IMR-90 (cell line): Measurements from ENCODE around the gene PLXNA4.

Source experiments
- BHLHE40 ChIP-seq: fragments of 150-350 bp; IDR thresholded peaks from 2 replicates; pipeline ENCODE4 v1.6.1; 2016; ENCODE audit warnings: mild to moderate bottlenecking, low read depth, low read length
- CEBPB ChIP-seq: IDR thresholded peaks from 2 replicates; pipeline ENCODE4 v1.6.1; 2012; ENCODE audit warnings: low read depth, low read length, improper control_type of control experiment
- FOS ChIP-seq: fragments of 150-350 bp; IDR thresholded peaks from 2 replicates; pipeline ENCODE4 v1.6.1; 2016; ENCODE audit warnings: low read depth, low read length
- MAFK ChIP-seq: IDR thresholded peaks from 2 replicates; pipeline ENCODE4 v1.6.1; 2012; ENCODE audit warnings: low read depth, low read length, improper control_type of control experiment
- MXI1 ChIP-seq: IDR thresholded peaks from 2 replicates; pipeline ENCODE4 v1.6.1; 2012; ENCODE audit warnings: low read depth, mild to moderate bottlenecking, low read length, moderate library complexity, borderline replicate concordance
- NFE2L2 ChIP-seq: fragments of 150-350 bp; IDR thresholded peaks from 2 replicates; pipeline ENCODE4 v1.6.1; 2016; ENCODE audit warnings: low read depth, mild to moderate bottlenecking, low read length
- POLR2A ChIP-seq: IDR thresholded peaks from 2 replicates; pipeline ENCODE4 v1.6.1; 2012; ENCODE audit warnings: mild to moderate bottlenecking, low read depth, low read length
- RAD21 ChIP-seq: IDR thresholded peaks from 2 replicates; pipeline ENCODE4 v1.6.1; 2012; ENCODE audit warnings: low read length, improper control_type of control experiment
- RCOR1 ChIP-seq: IDR thresholded peaks from 2 replicates; pipeline ENCODE4 v1.6.1; 2012; ENCODE audit warnings: mild to moderate bottlenecking, low read length, improper control_type of control experiment; ENCODE audit not compliant: insufficient replicate concordance
- RFX5 ChIP-seq: IDR thresholded peaks from 2 replicates; pipeline ENCODE4 v1.8.0; 2012; ENCODE audit warnings: low read depth, mild to moderate bottlenecking, low read length, moderate library complexity
- SMC3 ChIP-seq: fragments of 150-350 bp; IDR thresholded peaks from 2 replicates; pipeline ENCODE4 v1.6.1; 2016; ENCODE audit warnings: low read depth, mild to moderate bottlenecking, antibody characterized with exemption, low read length, moderate library complexity
- TF ChIP-seq, protein P1 (sequence below): conservative IDR thresholded peaks from 2 replicates; pipeline ENCODE4 v1.5.1; 2012; ENCODE audit warnings: mild to moderate bottlenecking, low read depth, low read length, improper control_type of control experiment
- TF ChIP-seq, protein P2 (sequence below): fragments of 150-350 bp; IDR thresholded peaks from 2 replicates; pipeline ENCODE4 v1.6.1; 2017; ENCODE audit warnings: mild to moderate bottlenecking, antibody characterized with exemption, low read length, low read depth
- TF ChIP-seq, protein P3 (sequence below): fragments of 150-350 bp; IDR thresholded peaks from 2 replicates; pipeline ENCODE4 v1.6.1; 2016; ENCODE audit warnings: low read depth, mild to moderate bottlenecking, low read length, moderate library complexity, borderline replicate concordance

DNA sequence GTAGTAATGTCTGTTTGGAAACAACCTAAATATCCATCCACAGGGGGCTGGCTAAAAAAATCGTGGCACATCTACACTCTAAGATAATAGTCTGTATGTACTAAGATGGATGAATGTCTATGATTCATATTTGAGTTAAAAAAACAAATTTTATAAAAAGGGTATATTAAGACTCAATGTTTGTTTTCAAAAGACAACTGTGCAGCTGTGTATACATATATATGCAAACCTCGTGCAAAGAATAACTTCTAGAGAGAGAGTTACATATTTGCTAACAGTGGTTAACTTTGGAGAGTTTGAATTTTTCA lies 323.5 kb downstream of the PLXNA4 start:
- TF ChIP-seq, protein P1, sequence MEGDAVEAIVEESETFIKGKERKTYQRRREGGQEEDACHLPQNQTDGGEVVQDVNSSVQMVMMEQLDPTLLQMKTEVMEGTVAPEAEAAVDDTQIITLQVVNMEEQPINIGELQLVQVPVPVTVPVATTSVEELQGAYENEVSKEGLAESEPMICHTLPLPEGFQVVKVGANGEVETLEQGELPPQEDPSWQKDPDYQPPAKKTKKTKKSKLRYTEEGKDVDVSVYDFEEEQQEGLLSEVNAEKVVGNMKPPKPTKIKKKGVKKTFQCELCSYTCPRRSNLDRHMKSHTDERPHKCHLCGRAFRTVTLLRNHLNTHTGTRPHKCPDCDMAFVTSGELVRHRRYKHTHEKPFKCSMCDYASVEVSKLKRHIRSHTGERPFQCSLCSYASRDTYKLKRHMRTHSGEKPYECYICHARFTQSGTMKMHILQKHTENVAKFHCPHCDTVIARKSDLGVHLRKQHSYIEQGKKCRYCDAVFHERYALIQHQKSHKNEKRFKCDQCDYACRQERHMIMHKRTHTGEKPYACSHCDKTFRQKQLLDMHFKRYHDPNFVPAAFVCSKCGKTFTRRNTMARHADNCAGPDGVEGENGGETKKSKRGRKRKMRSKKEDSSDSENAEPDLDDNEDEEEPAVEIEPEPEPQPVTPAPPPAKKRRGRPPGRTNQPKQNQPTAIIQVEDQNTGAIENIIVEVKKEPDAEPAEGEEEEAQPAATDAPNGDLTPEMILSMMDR = no peak
- TF ChIP-seq RCOR1 (no peak), RAD21 (no peak), MAFK (no peak), BHLHE40 (no peak), POLR2A (no peak), RFX5 (no peak), SMC3 (no peak), CEBPB (no peak), NFE2L2 (no peak), MXI1 (no peak), FOS (no peak)
- TF ChIP-seq, protein P2, sequence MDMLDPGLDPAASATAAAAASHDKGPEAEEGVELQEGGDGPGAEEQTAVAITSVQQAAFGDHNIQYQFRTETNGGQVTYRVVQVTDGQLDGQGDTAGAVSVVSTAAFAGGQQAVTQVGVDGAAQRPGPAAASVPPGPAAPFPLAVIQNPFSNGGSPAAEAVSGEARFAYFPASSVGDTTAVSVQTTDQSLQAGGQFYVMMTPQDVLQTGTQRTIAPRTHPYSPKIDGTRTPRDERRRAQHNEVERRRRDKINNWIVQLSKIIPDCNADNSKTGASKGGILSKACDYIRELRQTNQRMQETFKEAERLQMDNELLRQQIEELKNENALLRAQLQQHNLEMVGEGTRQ = no peak
- TF ChIP-seq, protein P3, sequence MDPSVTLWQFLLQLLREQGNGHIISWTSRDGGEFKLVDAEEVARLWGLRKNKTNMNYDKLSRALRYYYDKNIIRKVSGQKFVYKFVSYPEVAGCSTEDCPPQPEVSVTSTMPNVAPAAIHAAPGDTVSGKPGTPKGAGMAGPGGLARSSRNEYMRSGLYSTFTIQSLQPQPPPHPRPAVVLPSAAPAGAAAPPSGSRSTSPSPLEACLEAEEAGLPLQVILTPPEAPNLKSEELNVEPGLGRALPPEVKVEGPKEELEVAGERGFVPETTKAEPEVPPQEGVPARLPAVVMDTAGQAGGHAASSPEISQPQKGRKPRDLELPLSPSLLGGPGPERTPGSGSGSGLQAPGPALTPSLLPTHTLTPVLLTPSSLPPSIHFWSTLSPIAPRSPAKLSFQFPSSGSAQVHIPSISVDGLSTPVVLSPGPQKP = no peak
